Measurements from ENCODE around the gene NEK1. TPM values are rescaled to one million over a fixed set of nuclear protein-coding genes. Genes with fewer than 3 reads are reported as not detected.

NEK1 gene
- total RNA-seq, 1 donor from 2014 or later, result 15.5 TPM

DNA sequence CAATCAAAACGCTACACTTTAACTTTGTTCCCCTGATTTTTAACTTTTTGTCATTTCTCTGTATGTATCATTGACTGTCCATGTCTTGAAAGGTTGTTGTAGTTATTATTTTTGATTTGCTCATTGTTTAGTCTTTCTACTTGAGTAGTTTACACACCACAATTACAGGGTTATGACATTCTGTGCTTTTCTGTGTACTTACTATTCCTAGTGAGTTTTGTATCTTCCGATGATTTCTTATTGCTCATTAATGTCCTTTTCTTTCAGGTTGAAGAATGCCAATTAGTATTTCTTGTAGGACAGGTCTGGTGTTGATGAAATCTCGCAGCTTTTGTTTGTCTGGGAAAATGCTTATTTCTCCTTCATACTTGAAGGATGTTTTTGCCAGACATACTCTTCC, 252.4 kb downstream of the NEK1 start:
- Histone ChIP-seq H3K4me3 (no peak overlapping the region), H3K27ac (replicated peaks) (no peak overlapping the region), H3K27me3 (ENCODE audit: low read depth) (no peaks in the 10 kb centered on the region), H3K4me1 (peaks cover 6% of the 10 kb centered on the region), H3K36me3 (no peaks in the 10 kb centered on the region), H3K9me3 (replicated peaks) (peaks cover 7% of the 10 kb centered on the region)
- no peak for DNase-seq
- TF ChIP-seq CTCF (IDR thresholded peaks at IDR 0.05; ENCODE audit: borderline replicate concordance), result no peak
- intact Hi-C loops (cut with micrococcal nuclease), result no loop called here

GRCh38 chr4:169352360-169352759, 260.0 kb downstream of the NEK1 start:
- peaks cover 7% of the 10 kb centered on the region for H3K9me3 ChIP-seq (replicated peaks)
- H3K27ac ChIP-seq (replicated peaks), result no peak overlapping the region
- H3K27me3 ChIP-seq (ENCODE audit: low read depth), result no peaks in the 10 kb centered on the region
- DNase-seq, result no peak
- intact Hi-C loops (cut with micrococcal nuclease), result no loop called here
- no peak for TF ChIP-seq CTCF (IDR thresholded peaks at IDR 0.05; ENCODE audit: borderline replicate concordance)
- peaks cover 8% of the 10 kb centered on the region for H3K4me1 ChIP-seq
- no peaks in the 10 kb centered on the region for H3K36me3 ChIP-seq
- no peak overlapping the region for H3K4me3 ChIP-seq

- Histone ChIP-seq H3K27me3 (ENCODE audit: low read depth) (no peaks in the 10 kb centered on the region), H3K27ac (replicated peaks) (no peak overlapping the region), H3K4me3 (no peak overlapping the region), H3K36me3 (no peaks in the 10 kb centered on the region), H3K4me1 (peaks cover 8% of the 10 kb centered on the region), H3K9me3 (replicated peaks) (peaks cover 7% of the 10 kb centered on the region)
- intact Hi-C loops (cut with micrococcal nuclease), result no loop called here
- no peak for TF ChIP-seq CTCF (IDR thresholded peaks at IDR 0.05; ENCODE audit: borderline replicate concordance)
- no peak for DNase-seq
Observed at GRCh38 chr4:169351872-169352271, 260.5 kb downstream of the NEK1 start.

GRCh38 chr4:169348541-169348940, 263.8 kb downstream of the NEK1 start:
- intact Hi-C loops (cut with micrococcal nuclease), result no loop called here
- Histone ChIP-seq H3K4me1 (peaks cover 8% of the 10 kb centered on the region), H3K4me3 (no peak overlapping the region), H3K27ac (replicated peaks) (no peak overlapping the region), H3K27me3 (ENCODE audit: low read depth) (no peaks in the 10 kb centered on the region), H3K36me3 (no peaks in the 10 kb centered on the region), H3K9me3 (replicated peaks) (no peaks in the 10 kb centered on the region)
- DNase-seq, result no peak
- TF ChIP-seq CTCF (IDR thresholded peaks at IDR 0.05; ENCODE audit: borderline replicate concordance), result no peak

GRCh38 chr4:169346840-169347239, 265.5 kb downstream of the NEK1 start:
- Histone ChIP-seq H3K9me3 (replicated peaks) (no peaks in the 10 kb centered on the region), H3K27me3 (ENCODE audit: low read depth) (no peaks in the 10 kb centered on the region), H3K36me3 (no peaks in the 10 kb centered on the region), H3K27ac (replicated peaks) (no peak overlapping the region), H3K4me3 (no peak overlapping the region), H3K4me1 (peaks cover 2% of the 10 kb centered on the region)
- intact Hi-C loops (cut with micrococcal nuclease), result no loop called here
- no peak for TF ChIP-seq CTCF (IDR thresholded peaks at IDR 0.05; ENCODE audit: borderline replicate concordance)
- no peak for DNase-seq

DNA sequence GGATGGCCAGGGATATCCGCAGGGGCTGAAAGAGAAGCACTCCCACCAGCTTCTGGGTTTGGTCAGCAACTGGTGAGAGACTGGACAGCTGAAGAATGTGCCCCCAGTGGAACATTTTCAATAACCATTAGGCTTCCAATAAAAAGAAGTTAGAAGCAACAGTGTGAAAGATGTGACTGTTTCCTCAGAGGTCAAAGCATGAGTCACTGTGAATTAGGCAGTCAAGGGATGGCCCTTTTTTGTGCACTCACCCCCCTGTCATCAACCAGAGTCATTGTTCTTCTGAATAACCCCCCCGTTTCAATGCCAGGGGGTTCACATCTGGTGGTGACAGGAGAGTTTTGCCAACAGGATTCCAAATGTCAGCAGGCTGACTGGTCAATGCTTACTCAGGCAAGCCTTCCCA, 267.1 kb downstream of the NEK1 start:
- no peak overlapping the region for H3K4me3 ChIP-seq
- no peak overlapping the region for H3K27ac ChIP-seq (replicated peaks)
- intact Hi-C loops (cut with micrococcal nuclease), result no loop called here
- no peaks in the 10 kb centered on the region for H3K9me3 ChIP-seq (replicated peaks)
- no peak for DNase-seq
- no peaks in the 10 kb centered on the region for H3K36me3 ChIP-seq
- no peaks in the 10 kb centered on the region for H3K27me3 ChIP-seq (ENCODE audit: low read depth)
- no peaks in the 10 kb centered on the region for H3K4me1 ChIP-seq
- no peak for TF ChIP-seq CTCF (IDR thresholded peaks at IDR 0.05; ENCODE audit: borderline replicate concordance)

Measured in left ventricle myocardium inferior (tissue), 1 donor.